Body of pancreas (tissue), 4 donors: ENCODE measurements around the gene BEND5. TPM values are rescaled to one million over a fixed set of nuclear protein-coding genes. Genes with fewer than 3 reads are reported as not detected.

Source experiments
- ATAC-seq: fragments of 150-250 bp; one replicate; pipeline ENCODE4 v1.9.1; 2016
- DNase-seq, 4 donors: peaks; one replicate each; pipeline ENCODE4 v3.0.0-alpha.2; 2019
- H3K27ac ChIP-seq, 4 donors: fragments of 200-600 bp; sonication (generic); 1 replicate in 3 of 4; 2 replicates in 1 of 4; pipeline versions ENCODE4 v1.5.1 to v1.6.1; 2016 to 2019; ENCODE audit warnings: mild to moderate bottlenecking in 1 of 4, mixed read lengths in 1 of 4, moderate library complexity in 1 of 4
- H3K27me3 ChIP-seq, 2 donors: fragments of 200-600 bp; sonication (generic); one replicate each; pipeline ENCODE4 v1.6.0; 2016; ENCODE audit warnings: mild to moderate bottlenecking in 1 of 2
- H3K36me3 ChIP-seq, 2 donors: fragments of 200-600 bp; sonication (generic); replicated peaks in 1 of 2; 2 replicates each; pipeline ENCODE4 v1.5.1; 2016; ENCODE audit warnings: low read depth in 2 of 2; ENCODE audit not compliant: insufficient read depth in 1 of 2
- H3K4me1 ChIP-seq: fragments of 200-600 bp; sonication (generic); one replicate; pipeline ENCODE4 v1.6.0; 2016
- H3K4me3 ChIP-seq, 2 donors: fragments of 200-600 bp; sonication (generic); 1 replicate in 1 of 2; 2 replicates in 1 of 2; pipeline ENCODE4 v1.5.1; 2016 to 2019
- H3K9me3 ChIP-seq, 3 donors: fragments of 200-600 bp; sonication (generic); 1 replicate in 2 of 3; 2 replicates in 1 of 3; pipeline ENCODE4 v1.5.1; 2016
- POLR2A ChIP-seq, 3 donors: fragments of 450-650 bp; IDR thresholded peaks; one replicate each; pipeline ENCODE4 v1.6.1; 2016; ENCODE audit warnings: antibody characterized with exemption in 3 of 3, mild to moderate bottlenecking in 2 of 3
- WGBS, 2 donors: methylation state at CpG; one replicate each; pipeline ENCODE4 v1.1.5; 2017; 5-methylcytosine and 5-hydroxymethylcytosine counted together
- intact Hi-C: fragments of 100-400 bp; cut with DNase I; formaldehyde crosslinking; loops from one replicate; pipeline ENCODE4 v1.15.1; 2023
- total RNA-seq, 2 donors: library from RNA; depleted of rRNA; stranded (reverse); fragments of >200 nt; gene quantifications; one replicate each; pipeline ENCODE4 v1.1.0, GENCODE V29; 2016
- TF ChIP-seq, protein P1 (sequence below), 7 experiments: fragments of 450-650 bp in 4 of 7; fragments of 200-600 bp in 3 of 7; sonication (generic) in 3 of 7; IDR thresholded peaks; one replicate each; pipeline ENCODE4 v1.5.1; 2016 to 2019; ENCODE audit warnings: antibody characterized with exemption in 7 of 7

The BEND5 gene
- total RNA-seq, 2 donors from 2014 or later: 2.3 to 8.6 TPM

DNA sequence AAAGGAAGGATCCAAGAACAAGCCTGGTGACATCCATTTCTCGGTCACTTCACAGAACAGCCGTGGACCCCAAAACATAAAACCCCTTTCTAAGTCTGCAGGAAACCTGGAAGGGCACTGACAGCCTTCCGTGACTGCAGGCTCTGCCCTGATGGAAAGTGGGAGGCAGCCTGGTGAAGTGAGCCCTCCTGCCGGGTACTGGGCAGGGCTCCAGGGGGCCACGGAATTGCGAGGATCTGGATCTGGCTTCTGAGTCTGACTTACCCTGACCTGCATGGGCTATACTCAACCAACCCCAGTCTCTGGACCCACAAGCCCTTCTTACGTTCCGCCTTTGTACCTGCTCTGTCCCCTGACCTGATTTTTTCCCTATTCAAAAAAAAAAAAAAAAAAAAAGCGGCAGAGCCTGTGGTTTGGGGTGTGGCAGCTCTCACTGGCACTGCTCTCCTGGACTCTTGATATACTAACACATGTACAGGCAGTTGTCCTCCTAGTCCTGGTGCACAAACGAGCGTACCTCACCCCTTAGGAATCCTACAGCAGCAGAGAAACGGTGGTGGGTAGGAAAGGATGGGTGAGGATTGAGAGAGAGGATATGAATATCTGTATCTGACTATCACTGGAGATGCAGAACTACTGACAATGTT is 82.9 kb downstream of the BEND5 start:
- Histone ChIP-seq H3K27ac (no peak overlapping the region), H3K9me3 (no peaks in the 10 kb centered on the region), H3K27me3 (no peaks in the 10 kb centered on the region), H3K4me3 (no peak overlapping the region), H3K4me1 (no peaks in the 10 kb centered on the region), H3K36me3 (no peaks in the 10 kb centered on the region)
- intact Hi-C loops: no loop called here
- WGBS, 2 donors: 51 to 57% methylated on average over 11 to 12 of the region's 12 CpGs
- TF ChIP-seq POLR2A (IDR thresholded peaks at IDR 0.05): no peak
- TF ChIP-seq, protein P1, sequence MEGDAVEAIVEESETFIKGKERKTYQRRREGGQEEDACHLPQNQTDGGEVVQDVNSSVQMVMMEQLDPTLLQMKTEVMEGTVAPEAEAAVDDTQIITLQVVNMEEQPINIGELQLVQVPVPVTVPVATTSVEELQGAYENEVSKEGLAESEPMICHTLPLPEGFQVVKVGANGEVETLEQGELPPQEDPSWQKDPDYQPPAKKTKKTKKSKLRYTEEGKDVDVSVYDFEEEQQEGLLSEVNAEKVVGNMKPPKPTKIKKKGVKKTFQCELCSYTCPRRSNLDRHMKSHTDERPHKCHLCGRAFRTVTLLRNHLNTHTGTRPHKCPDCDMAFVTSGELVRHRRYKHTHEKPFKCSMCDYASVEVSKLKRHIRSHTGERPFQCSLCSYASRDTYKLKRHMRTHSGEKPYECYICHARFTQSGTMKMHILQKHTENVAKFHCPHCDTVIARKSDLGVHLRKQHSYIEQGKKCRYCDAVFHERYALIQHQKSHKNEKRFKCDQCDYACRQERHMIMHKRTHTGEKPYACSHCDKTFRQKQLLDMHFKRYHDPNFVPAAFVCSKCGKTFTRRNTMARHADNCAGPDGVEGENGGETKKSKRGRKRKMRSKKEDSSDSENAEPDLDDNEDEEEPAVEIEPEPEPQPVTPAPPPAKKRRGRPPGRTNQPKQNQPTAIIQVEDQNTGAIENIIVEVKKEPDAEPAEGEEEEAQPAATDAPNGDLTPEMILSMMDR (IDR thresholded peaks at IDR 0.05): no peak
- ATAC-seq (no peak), DNase-seq (no peak)

DNA sequence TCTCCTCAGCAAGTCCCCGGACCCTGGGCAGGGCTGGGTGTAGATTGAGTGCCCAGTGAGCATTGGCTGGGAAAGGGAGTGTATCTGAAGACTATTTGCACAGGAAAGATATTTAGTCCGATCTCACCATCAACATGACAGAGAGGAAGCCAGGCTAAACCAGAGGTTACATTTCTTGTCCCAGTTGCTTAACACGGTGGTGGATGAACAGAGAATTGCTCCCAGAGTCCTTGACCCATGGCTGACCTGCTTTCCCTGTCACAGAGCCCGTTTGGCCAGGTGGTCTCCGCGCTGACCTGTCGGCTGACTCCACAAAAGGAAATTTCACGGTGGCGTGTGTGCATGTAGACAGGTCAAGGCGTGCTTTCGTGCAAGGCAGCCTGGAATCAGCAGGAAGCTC is 83.5 kb downstream of the BEND5 start:
- Histone ChIP-seq H3K4me3 (no peak overlapping the region), H3K36me3 (no peaks in the 10 kb centered on the region), H3K9me3 (no peaks in the 10 kb centered on the region), H3K27ac (no peak overlapping the region), H3K27me3 (no peaks in the 10 kb centered on the region), H3K4me1 (no peaks in the 10 kb centered on the region)
- WGBS, 2 donors: 40 to 44% methylated on average over 11 of the region's 11 CpGs
- intact Hi-C loops: no loop called here
- no peak for TF ChIP-seq POLR2A (IDR thresholded peaks at IDR 0.05)
- TF ChIP-seq, protein P1 (IDR thresholded peaks at IDR 0.05): no peak
- ATAC-seq: no peak
- DNase-seq: no peak

- Histone ChIP-seq H3K27ac (no peak overlapping the region), H3K27me3 (no peaks in the 10 kb centered on the region), H3K36me3 (no peaks in the 10 kb centered on the region), H3K4me1 (no peaks in the 10 kb centered on the region), H3K4me3 (no peak overlapping the region), H3K9me3 (no peaks in the 10 kb centered on the region)
- ATAC-seq (no peak), DNase-seq (no peak)
- intact Hi-C loops: no loop called here
- TF ChIP-seq POLR2A (IDR thresholded peaks at IDR 0.05): no peak
- TF ChIP-seq, protein P1 (IDR thresholded peaks at IDR 0.05): no peak
- 64 to 70% methylated on average over 9 of the region's 9 CpGs for WGBS, 2 donors
These were observed 84.5 kb downstream of the BEND5 start for GRCh38 chr1:48692235-48692634.

DNA sequence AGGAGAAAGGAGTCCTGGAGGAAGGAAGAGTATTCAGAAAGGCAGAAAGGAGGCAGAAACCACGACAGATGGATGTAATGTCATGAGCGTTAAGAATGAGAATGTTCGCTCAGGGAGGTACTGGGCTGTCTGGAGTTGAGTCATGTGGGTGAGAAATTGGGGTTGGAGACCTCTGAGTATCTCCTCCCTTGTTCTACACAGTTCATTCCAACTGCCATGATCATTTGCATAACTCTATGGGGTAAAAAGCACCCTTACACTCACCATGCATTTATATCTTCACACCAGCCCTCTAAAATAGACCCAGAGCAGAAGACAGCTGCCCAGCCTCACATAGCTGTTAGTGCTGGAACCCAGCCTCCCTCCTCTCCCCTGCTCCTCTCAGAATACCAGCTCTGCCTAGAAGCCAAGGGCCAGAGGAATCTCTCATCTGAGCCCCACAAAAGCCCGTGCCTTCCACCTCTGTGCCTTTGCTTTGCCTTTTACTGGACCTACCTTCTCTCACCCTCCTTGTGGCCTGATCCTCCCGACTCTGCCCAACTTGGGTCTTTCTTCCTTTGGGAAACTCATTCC is 85.2 kb downstream of the BEND5 start:
- intact Hi-C loops: no loop called here
- H3K4me3 ChIP-seq: no peak overlapping the region
- H3K27ac ChIP-seq: no peak overlapping the region
- H3K4me1 ChIP-seq: no peaks in the 10 kb centered on the region
- no peaks in the 10 kb centered on the region for H3K9me3 ChIP-seq
- no peak for DNase-seq
- TF ChIP-seq POLR2A (IDR thresholded peaks at IDR 0.05): no peak
- TF ChIP-seq, protein P1 (IDR thresholded peaks at IDR 0.05): no peak
- no peaks in the 10 kb centered on the region for H3K36me3 ChIP-seq
- no peaks in the 10 kb centered on the region for H3K27me3 ChIP-seq
- ATAC-seq: no peak
- 69% methylated on average over 5 of the region's 5 CpGs for WGBS, 2 donors
